Kidney capillary endothelial cell (primary cell): ENCODE results near the gene ZBTB16.
A peak's percentile ranks its signal among the peaks of the same experiment; 100 is the strongest.

ENCODE experiments used
- DNase-seq: peaks from one replicate; pipeline ENCODE4 v3.0.0-alpha.2; 2018; ENCODE audit warnings: low spot score

ZBTB16 gene

DNA sequence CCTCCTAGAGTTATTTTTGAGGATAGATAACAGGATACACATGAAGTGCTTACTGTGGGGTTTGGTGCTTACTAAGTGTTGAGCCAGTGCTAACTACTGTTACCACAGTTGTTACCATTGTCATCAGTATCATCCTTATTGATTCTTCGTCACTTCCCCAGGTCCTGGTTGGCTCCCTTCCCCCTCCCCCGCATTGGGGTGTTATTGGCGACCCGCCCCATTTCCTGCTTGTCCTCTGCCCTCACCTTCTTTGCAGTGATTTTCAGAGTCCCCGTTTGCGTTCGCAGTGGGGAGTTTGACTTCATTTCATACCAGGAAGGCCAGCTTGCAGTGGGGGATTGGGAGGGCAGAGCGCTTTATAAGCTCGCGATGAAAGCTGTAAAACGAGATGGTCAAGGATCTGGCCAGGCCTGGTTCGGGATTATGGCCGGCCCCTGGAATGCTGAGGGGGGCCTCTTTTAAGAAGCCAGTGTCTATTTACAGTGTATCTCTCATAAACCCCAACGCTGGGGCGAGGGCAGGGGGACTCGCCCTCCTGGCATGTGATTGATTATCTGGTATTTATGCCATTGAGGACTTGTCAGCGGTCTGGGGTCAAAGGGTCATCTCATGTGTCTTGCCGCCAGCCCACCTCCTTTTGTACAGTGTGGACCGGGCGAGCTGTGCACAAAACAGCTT is 152.1 kb downstream of the ZBTB16 start:
- no peak for DNase-seq

GRCh38 chr11:114213622-114214021 is 154.1 kb downstream of the ZBTB16 start:
- no peak for DNase-seq

- DNase-seq, result no peak
Measured at GRCh38 chr11:114215428-114215827, 155.9 kb downstream of the ZBTB16 start.

DNA sequence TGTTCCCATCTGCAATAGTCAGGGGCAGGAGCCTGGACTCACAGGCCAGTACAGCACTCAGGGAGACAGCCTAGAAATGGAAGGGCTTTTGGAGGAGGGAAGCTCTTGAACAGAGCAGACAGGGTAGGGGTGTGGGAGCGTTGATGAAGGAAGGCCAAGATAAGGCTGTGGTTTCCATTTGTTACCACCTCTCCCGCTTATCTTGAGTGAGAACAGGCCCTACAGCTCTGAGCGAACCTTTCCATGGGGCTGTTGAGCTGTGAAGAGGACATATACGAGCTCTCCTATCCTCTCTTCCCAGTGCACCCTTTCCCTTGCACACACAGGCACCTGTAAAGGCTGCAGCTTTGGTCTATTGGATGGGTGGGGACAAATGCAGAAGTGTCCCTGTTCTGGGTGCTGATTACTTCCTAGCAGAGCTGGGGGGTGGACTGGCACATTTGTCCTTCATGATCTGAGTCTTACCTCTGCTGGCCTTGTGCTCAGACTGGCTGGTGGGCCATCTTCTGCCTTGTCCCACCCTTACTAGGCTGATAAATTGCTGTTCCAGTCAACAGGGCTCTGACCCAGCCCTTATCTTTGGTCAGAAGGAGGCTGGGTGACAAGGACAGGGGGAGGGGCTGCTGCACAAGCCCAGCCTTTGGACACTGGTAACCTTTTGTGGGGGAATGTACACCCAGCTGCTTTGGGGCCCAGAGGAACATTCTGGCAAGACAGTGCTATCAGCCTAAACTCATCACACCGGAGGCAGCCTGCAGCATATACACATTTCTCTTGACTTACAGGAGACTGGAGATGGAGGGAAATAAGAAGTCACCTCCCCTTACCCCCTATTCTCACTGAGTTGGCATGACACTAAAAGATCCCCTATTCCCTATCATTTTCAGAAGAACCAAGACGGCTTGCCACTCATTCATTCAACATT is 156.6 kb downstream of the ZBTB16 start:
- DNase-seq, result no peak

DNA sequence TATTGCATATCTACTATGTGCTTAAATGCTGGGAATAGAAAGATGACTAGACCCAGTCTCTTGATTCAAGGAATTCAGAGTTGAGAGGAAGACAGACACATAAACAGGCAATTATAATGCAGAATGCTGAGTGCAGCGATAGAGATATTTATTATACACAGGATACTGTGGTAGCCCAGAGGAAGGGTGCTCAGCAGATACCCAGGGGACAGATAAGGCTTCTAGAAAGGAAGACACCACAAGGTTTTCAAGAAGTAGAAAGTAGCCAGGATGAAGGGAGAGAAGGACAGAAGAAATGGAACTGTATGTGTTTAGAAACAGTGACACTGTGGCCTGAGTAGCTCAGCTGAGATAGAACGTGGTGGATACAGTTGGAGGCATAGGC is 157.3 kb downstream of the ZBTB16 start:
- no peak for DNase-seq

GRCh38 chr11:114218508-114218907 is 159.0 kb downstream of the ZBTB16 start:
- DNase-seq, result no peak

DNA sequence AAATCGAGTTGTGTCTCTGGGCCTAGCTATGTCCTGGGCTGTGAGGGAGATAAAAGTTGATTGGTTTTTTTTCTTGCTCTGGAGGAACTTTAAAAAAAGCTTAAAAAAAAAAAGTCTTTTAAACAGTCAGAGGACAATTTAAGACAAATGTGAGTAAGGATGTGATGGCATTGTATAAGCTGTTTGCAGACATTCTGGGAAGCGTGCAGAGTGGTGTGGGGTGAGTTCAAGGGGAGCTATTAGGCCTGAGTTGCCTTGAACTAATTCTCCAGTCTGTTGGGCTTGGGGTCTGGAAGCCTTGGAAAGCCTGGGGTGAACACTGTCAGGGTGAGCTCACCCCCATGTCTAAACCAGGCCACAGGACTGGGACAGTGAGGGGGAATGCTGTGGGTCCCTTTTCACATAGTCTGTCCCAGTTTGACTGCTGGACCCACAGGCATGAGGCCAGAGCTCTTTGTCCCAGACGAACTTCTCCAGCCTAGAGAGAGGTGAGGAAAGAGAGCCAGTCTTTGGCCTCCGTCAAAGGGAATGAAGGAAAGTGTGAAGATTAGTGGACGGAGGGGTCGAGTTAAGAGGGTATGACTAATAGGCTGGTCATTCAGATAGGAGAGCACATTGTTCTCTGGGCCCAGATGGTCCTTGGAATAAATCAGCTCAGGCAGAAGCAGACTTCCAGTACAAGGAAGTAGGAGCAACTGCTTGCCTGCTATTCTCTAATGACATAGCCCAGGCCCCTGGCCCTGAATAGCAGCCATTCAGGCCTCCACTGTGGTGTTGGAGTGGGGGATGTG is 160.2 kb downstream of the ZBTB16 start:
- peak; percentile 39 for DNase-seq

DNA sequence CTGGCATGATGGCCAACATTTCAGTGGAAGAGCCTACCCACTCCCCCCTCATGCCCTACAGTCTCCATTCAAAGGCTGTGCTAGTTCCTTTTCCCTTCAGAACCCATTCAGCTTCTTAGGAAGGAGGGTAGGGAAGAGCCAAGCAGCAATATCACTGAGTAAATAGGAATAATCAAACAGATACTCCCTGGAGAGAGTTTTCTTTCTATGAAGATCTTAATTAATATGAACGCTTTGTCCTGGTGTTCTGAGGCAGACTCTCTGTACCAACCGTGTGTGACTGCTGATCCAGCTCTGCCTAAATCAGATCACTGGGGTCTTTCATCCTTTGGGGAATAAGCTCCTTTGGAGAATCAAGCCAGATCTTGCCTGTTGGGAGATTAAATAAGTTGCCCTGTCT is 161.5 kb downstream of the ZBTB16 start:
- no peak for DNase-seq

- DNase-seq, result no peak
Measured at GRCh38 chr11:114225661-114226060, 166.2 kb downstream of the ZBTB16 start.

DNA sequence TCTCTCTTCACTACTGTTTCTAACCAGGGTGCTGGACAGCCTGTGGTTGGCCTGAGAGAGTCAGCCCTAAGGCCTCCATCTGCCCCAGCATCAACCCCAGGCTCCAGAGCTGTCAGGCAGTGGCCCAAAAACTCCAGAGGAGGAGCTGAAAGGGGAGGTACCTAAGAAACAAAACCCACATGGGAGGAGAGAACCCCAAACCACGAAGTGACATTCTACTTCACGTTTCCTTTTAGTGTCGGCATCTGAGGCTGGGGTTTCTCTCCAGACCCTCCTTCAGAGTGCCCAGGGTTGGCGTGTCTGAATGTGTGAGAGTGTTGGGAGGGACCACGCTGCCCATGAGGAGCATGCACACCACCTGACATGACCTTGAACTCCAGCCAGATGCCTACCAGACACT is 166.8 kb downstream of the ZBTB16 start:
- DNase-seq, result no peak

- DNase-seq, result no peak
Measured at GRCh38 chr11:114228435-114229411, 169.2 kb downstream of the ZBTB16 start.

- no peak for DNase-seq
Measured at GRCh38 chr11:114230031-114230704, 170.7 kb downstream of the ZBTB16 start.

DNA sequence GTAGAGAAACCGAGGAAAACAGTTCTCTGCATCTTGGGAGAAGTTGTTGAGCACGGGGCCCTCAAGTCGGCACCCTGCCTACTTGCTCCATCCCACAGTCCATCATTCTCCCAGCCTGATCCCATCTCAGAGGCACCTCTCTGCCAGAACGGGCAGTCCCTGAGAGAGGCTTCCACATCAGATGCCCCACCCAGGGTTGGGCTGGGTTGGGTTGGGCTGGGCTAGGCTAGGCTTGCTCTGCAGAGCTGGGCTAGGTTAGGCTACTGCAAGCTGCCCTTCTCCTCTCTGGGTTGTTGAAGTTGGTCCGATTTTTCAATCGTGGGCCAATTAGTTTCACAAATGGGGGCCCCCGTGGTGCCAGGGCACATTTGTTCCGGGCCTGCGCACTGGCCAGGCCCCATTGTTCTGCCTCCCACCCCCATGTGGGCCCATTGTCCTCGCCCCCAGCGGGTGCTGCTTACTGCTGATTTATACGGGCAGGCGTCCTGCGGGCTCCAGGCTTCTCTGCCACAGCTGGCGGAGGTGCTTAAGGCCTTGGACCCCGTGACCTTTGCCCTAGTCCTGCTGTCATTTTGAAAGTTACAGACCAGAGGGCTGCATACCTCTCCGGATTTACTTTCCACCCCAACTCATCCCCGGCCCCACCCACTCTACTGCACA is 173.0 kb downstream of the ZBTB16 start:
- no peak for DNase-seq

GRCh38 chr11:114233755-114234154 is 174.2 kb downstream of the ZBTB16 start:
- DNase-seq, result no peak

GRCh38 chr11:114236829-114237228 is 177.3 kb downstream of the ZBTB16 start:
- DNase-seq, result no peak

DNA sequence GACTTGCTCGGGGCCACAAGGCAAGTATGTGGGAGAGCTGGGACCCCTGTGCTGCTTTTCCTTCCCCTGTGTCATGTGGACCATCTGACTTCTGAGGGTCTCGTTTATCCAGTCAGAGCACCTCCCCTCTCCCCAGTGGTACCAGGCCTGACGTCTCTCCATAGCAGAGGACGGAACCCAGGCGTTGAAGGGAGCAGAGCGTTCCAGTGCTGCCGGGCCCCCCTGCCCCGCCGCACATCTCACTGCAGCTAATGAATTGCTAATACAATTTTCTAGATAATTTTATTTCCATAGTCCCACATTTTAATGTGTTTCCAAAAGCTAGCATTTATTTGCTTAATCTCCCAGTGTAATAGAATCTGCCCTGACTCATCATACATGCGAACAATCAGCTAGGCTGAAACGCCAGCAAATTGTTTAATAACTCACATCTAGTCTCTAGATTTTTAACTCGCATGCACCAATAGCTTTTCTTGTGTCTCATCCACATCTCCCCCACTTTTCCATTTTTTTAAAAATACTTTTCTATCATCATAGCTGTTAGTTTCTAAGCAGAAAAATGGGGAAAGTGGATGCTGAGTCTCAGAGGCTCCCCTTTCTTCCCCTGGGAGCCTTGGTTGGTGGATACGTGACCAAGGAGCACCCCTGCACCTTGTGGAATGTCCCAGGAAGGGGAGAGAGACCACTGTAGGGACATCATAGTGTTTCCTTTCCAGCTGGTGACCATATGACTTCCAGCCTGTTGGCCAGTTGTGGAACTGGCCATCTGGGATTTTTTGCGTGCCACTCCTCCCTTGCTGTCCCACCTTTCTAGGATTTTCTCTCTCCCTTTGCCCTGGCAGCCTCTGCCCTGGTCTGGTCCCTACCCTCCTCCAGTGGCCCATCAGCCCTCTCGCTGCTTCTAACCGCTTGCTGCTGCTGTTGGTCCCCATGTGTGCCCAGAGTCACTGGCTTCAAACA is 178.1 kb downstream of the ZBTB16 start:
- no peak for DNase-seq

DNA sequence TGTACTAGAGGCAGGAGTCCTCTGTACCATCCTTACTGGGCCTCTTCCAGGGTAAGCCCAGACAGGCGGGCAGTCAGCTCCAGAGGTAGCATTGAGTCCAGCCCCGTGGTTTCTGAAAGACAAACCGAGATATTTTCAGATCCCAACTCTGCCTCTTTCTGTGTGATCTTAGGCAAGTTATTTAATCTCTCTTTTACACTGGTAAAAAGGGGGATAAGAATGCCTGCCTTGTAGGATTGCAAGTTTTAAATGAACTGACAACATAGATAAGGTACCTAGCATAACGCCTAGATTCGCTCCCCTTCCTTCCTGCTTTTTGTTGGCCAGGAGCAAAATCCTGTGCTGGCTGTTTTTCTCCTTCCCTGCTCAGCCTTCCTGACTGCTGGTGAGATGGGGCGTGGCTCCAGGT is 180.2 kb downstream of the ZBTB16 start:
- no peak for DNase-seq

- no peak for DNase-seq
Measured at GRCh38 chr11:114242032-114242431, 182.5 kb downstream of the ZBTB16 start.
